GM19035 (cell line): ENCODE results near the gene CDH8.
"Not testable (repeated sequence)": the region's sequence is repeated elsewhere in the genome, so short reads cannot be mapped to it uniquely, and the experiment has no call there.

Source experiments
- ATAC-seq: cut with Tn5 transposase; IDR thresholded peaks from one replicate; pipeline ENCODE4 v1.9.1; 2021; ENCODE audit not compliant: unreplicated experiment

CDH8 gene

GRCh38 chr16:61797296-61797795 is 238.9 kb downstream of the CDH8 start:
- no peak for ATAC-seq

- no peak for ATAC-seq
These were observed 243.9 kb downstream of the CDH8 start for GRCh38 chr16:61792194-61792909.

- no peak for ATAC-seq
These were observed 244.8 kb downstream of the CDH8 start for GRCh38 chr16:61791464-61791863.

- ATAC-seq, result not testable (repeated sequence)
These were observed 254.4 kb downstream of the CDH8 start for GRCh38 chr16:61781855-61782254.

- no peak for ATAC-seq
These were observed 256.1 kb downstream of the CDH8 start for GRCh38 chr16:61780161-61780560.

GRCh38 chr16:61770301-61770700 is 265.9 kb downstream of the CDH8 start:
- no peak for ATAC-seq

GRCh38 chr16:61763991-61764390 is 272.2 kb downstream of the CDH8 start:
- ATAC-seq, result no peak

- no peak for ATAC-seq
These were observed 273.2 kb downstream of the CDH8 start for GRCh38 chr16:61763013-61763412.

GRCh38 chr16:61730997-61731396 is 305.2 kb downstream of the CDH8 start:
- ATAC-seq, result no peak

- ATAC-seq, result no peak
These were observed 309.5 kb downstream of the CDH8 start for GRCh38 chr16:61726701-61727100.

- no peak for ATAC-seq
These were observed 310.1 kb downstream of the CDH8 start for GRCh38 chr16:61726125-61726524.

GRCh38 chr16:61721544-61721943 is 314.7 kb downstream of the CDH8 start:
- ATAC-seq, result no peak

- no peak for ATAC-seq
These were observed 320.8 kb downstream of the CDH8 start for GRCh38 chr16:61715393-61715792.

GRCh38 chr16:61713787-61714186 is 322.5 kb downstream of the CDH8 start:
- no peak for ATAC-seq

- not testable (repeated sequence) for ATAC-seq
These were observed 336.6 kb downstream of the CDH8 start for GRCh38 chr16:61699640-61700039.

GRCh38 chr16:61684541-61684940 is 351.7 kb downstream of the CDH8 start:
- no peak for ATAC-seq

- no peak for ATAC-seq
These were observed 354.6 kb downstream of the CDH8 start for GRCh38 chr16:61681673-61682072.

GRCh38 chr16:61681124-61681523 is 355.1 kb downstream of the CDH8 start:
- ATAC-seq, result no peak

- no peak for ATAC-seq
These were observed 358.1 kb downstream of the CDH8 start for GRCh38 chr16:61678182-61678581.

GRCh38 chr16:61677776-61678175 is 358.5 kb downstream of the CDH8 start:
- ATAC-seq, result no peak

- ATAC-seq, result no peak
These were observed 359.5 kb downstream of the CDH8 start for GRCh38 chr16:61676740-61677139.

GRCh38 chr16:61671161-61671560 is 365.1 kb downstream of the CDH8 start:
- ATAC-seq, result no peak

- ATAC-seq, result no peak
These were observed 370.7 kb downstream of the CDH8 start for GRCh38 chr16:61665512-61665911.
